Measurements from ENCODE around the gene STK39.

- no peak for TF ChIP-seq GATA3 (IDR thresholded peaks at IDR 0.05; ENCODE audit: low read depth, low read length)
- no peak for TF ChIP-seq GATA2 (IDR thresholded peaks at IDR 0.05; ENCODE audit: low read depth, low read length)
Observed at GRCh38 chr2:168277276-168277675, 29.9 kb upstream of the STK39 start.

Measured in SH-SY5Y (cell line).